ENCODE results near the gene EIF3B.
A peak's percentile ranks its signal among the peaks of the same experiment; 100 is the strongest.

EIF3B gene

DNA sequence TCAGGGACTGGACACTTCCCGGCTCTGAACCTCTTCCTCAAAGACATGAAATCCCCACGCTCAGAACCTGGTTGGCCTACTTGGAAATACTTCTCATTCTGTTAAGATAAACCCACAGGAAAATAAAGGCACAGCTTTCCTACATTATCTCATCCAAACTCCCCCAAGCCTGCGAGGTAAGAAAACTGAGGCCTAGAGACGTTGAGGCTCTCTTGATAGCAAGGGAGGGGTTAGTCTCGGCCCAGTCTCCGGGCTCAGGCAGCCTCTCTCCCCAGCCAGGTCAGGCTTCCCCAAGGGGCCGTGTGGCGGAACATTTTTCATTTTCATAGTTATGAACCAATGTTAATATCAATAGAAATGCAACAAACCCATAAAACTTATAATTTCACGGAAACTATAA, 4.6 kb upstream of the EIF3B start:
- H3K9ac ChIP-seq (ENCODE audit: low read length): no peak overlapping the region
- TF ChIP-seq, protein P1, sequence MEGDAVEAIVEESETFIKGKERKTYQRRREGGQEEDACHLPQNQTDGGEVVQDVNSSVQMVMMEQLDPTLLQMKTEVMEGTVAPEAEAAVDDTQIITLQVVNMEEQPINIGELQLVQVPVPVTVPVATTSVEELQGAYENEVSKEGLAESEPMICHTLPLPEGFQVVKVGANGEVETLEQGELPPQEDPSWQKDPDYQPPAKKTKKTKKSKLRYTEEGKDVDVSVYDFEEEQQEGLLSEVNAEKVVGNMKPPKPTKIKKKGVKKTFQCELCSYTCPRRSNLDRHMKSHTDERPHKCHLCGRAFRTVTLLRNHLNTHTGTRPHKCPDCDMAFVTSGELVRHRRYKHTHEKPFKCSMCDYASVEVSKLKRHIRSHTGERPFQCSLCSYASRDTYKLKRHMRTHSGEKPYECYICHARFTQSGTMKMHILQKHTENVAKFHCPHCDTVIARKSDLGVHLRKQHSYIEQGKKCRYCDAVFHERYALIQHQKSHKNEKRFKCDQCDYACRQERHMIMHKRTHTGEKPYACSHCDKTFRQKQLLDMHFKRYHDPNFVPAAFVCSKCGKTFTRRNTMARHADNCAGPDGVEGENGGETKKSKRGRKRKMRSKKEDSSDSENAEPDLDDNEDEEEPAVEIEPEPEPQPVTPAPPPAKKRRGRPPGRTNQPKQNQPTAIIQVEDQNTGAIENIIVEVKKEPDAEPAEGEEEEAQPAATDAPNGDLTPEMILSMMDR (IDR thresholded peaks at IDR 0.05; ENCODE audit: low read depth, low read length): no peak
- TF ChIP-seq EZH2phosphoT487 (IDR thresholded peaks at IDR 0.05; ENCODE audit: low read depth): no peak
- H3K36me3 ChIP-seq (replicated peaks; ENCODE audit: low read depth, low read length): peaks cover 3% of the 10 kb centered on the region
- peaks cover 19% of the 10 kb centered on the region for H3K79me2 ChIP-seq (ENCODE audit: low read length)
- no peak overlapping the region for H3K27ac ChIP-seq (ENCODE audit: low read length)
- no peaks in the 10 kb centered on the region for H4K20me1 ChIP-seq (ENCODE audit: insufficient read depth, low read length)
- H2AFZ ChIP-seq (ENCODE audit: low read depth, low read length): no peak overlapping the region
- no peaks in the 10 kb centered on the region for H3K27me3 ChIP-seq (ENCODE audit: low read depth, low read length)
- no peaks in the 10 kb centered on the region for H3K9me3 ChIP-seq (ENCODE audit: insufficient read depth, low read length)
- H3K4me3 ChIP-seq (ENCODE audit: low read length): no peak overlapping the region
- no peak overlapping the region for H3K4me2 ChIP-seq (ENCODE audit: low read length)
- H3K4me1 ChIP-seq (ENCODE audit: low read length): peaks cover 5% of the 10 kb centered on the region; the same call in 1 of the 2 replicates

GRCh38 chr7:2350861-2351260, 3.8 kb upstream of the EIF3B start:
- TF ChIP-seq, protein P1 (IDR thresholded peaks at IDR 0.05; ENCODE audit: low read depth, low read length): no peak
- TF ChIP-seq EZH2phosphoT487 (IDR thresholded peaks at IDR 0.05; ENCODE audit: low read depth): no peak
- H4K20me1 ChIP-seq (ENCODE audit: insufficient read depth, low read length): peaks cover 6% of the 10 kb centered on the region
- no peak overlapping the region for H3K27ac ChIP-seq (ENCODE audit: low read length)
- H3K9me3 ChIP-seq (ENCODE audit: insufficient read depth, low read length): no peaks in the 10 kb centered on the region
- peaks cover 27% of the 10 kb centered on the region for H3K79me2 ChIP-seq (ENCODE audit: low read length)
- peaks cover 5% of the 10 kb centered on the region; the same call in 1 of the 2 replicates for H3K4me1 ChIP-seq (ENCODE audit: low read length)
- no peak overlapping the region for H3K4me2 ChIP-seq (ENCODE audit: low read length)
- no peaks in the 10 kb centered on the region for H3K27me3 ChIP-seq (ENCODE audit: low read depth, low read length)
- no peak overlapping the region for H3K4me3 ChIP-seq (ENCODE audit: low read length)
- peaks cover 7% of the 10 kb centered on the region for H3K36me3 ChIP-seq (replicated peaks; ENCODE audit: low read depth, low read length)
- H3K9ac ChIP-seq (ENCODE audit: low read length): no peak overlapping the region
- no peak overlapping the region for H2AFZ ChIP-seq (ENCODE audit: low read depth, low read length)

GRCh38 chr7:2353113-2353935, 1.3 kb upstream of the EIF3B start:
- peaks cover 23% of the 10 kb centered on the region for H3K36me3 ChIP-seq (replicated peaks; ENCODE audit: low read depth, low read length)
- peak overlapping the region; percentile 85 for H3K9ac ChIP-seq (ENCODE audit: low read length)
- peak overlapping the region; percentile 69 for H3K4me2 ChIP-seq (ENCODE audit: low read length)
- H3K79me2 ChIP-seq (ENCODE audit: low read length): peaks cover 52% of the 10 kb centered on the region
- H3K9me3 ChIP-seq (ENCODE audit: insufficient read depth, low read length): no peaks in the 10 kb centered on the region
- H3K27ac ChIP-seq (ENCODE audit: low read length): peak overlapping the region; percentile 80
- TF ChIP-seq EZH2phosphoT487 (IDR thresholded peaks at IDR 0.05; ENCODE audit: low read depth): no peak
- TF ChIP-seq, protein P1 (IDR thresholded peaks at IDR 0.05; ENCODE audit: low read depth, low read length): no peak
- H4K20me1 ChIP-seq (ENCODE audit: insufficient read depth, low read length): peaks cover 22% of the 10 kb centered on the region
- no peaks in the 10 kb centered on the region for H3K27me3 ChIP-seq (ENCODE audit: low read depth, low read length)
- H3K4me1 ChIP-seq (ENCODE audit: low read length): peaks cover 13% of the 10 kb centered on the region; the same call in 1 of the 2 replicates
- H2AFZ ChIP-seq (ENCODE audit: low read depth, low read length): no peak overlapping the region
- peak overlapping the region; percentile 97 for H3K4me3 ChIP-seq (ENCODE audit: low read length)

GRCh38 chr7:2353936-2354185, 766 bp upstream of the EIF3B start:
- Histone ChIP-seq H3K9me3 (ENCODE audit: insufficient read depth, low read length) (no peaks in the 10 kb centered on the region), H3K27ac (ENCODE audit: low read length) (peak overlapping the region; percentile 80), H3K27me3 (ENCODE audit: low read depth, low read length) (no peaks in the 10 kb centered on the region), H4K20me1 (ENCODE audit: insufficient read depth, low read length) (peaks cover 26% of the 10 kb centered on the region), H3K4me1 (ENCODE audit: low read length) (peaks cover 13% of the 10 kb centered on the region; the same call in 1 of the 2 replicates), H2AFZ (ENCODE audit: low read depth, low read length) (peak overlapping the region; percentile 89), H3K4me3 (ENCODE audit: low read length) (peak overlapping the region; percentile 97), H3K79me2 (ENCODE audit: low read length) (peaks cover 57% of the 10 kb centered on the region), H3K4me2 (ENCODE audit: low read length) (peak overlapping the region; percentile 69), H3K9ac (ENCODE audit: low read length) (peak overlapping the region; percentile 85), H3K36me3 (replicated peaks; ENCODE audit: low read depth, low read length) (peaks cover 23% of the 10 kb centered on the region)
- no peak for TF ChIP-seq EZH2phosphoT487 (IDR thresholded peaks at IDR 0.05; ENCODE audit: low read depth)
- TF ChIP-seq, protein P1 (IDR thresholded peaks at IDR 0.05; ENCODE audit: low read depth, low read length): no peak
